ENCODE data around the gene CDH23.

DNA sequence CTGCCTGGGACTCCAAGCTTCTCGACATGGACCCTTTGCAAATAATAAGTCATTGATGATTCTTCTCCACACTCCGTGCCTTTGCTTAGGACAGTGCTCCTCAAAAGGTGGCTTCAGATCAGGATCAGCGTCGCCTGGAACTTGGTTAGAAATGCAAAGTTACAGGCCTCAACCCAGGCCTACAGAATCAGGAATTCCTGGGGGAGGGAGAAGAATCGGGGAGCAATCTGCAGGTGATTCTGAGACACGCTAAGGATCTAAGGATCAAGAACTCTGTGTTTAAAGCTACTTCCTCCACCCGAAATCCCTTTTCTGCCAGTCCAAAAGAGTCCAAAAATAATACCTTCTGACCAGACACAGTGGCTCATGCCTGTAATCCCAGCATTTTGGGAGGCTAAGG is 244.7 kb downstream of the CDH23 start:
- no peak for TF ChIP-seq EZH2 (IDR thresholded peaks at IDR 0.05; ENCODE audit: insufficient read depth, poor library complexity, severe bottlenecking)
- no peak for TF ChIP-seq EZH2phosphoT487 (IDR thresholded peaks at IDR 0.05; ENCODE audit: insufficient read depth, low read depth)

Data from GM23248 (cell line).